Fibroblast of the conjunctiva (primary cell): ENCODE results near the gene DENND10.
"Not testable (repeated sequence)": the region's sequence is repeated elsewhere in the genome, so short reads cannot be mapped to it uniquely, and the experiment has no call there.

Experiments used
- DNase-seq: peaks from one replicate; pipeline ENCODE4 v3.0.0-alpha.2; 2010; ENCODE audit warnings: low read depth

DENND10 gene

DNA sequence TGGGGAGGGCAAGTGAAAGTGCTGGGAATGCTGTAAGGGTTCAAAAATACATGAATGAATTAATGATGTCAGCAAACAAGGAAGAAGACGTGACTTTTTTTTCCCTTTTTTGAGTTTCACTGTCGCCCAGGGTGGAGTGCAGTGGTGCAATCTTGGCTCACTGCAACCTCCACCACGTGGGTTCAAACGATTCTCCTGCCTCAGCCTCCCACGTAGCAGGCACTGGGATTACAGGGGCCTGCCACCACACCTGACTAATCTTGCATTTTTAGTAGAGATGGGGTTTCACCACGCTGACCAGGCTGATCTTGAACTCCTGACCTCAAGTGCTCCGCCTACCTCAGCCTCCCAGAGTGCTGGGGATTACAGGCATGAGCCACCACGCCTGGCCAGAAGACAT lies 30.0 kb downstream of the DENND10 start:
- no peak for DNase-seq

GRCh38 chr10:119135513-119135881 lies 31.6 kb downstream of the DENND10 start:
- DNase-seq, result peak; percentile 53

DNA sequence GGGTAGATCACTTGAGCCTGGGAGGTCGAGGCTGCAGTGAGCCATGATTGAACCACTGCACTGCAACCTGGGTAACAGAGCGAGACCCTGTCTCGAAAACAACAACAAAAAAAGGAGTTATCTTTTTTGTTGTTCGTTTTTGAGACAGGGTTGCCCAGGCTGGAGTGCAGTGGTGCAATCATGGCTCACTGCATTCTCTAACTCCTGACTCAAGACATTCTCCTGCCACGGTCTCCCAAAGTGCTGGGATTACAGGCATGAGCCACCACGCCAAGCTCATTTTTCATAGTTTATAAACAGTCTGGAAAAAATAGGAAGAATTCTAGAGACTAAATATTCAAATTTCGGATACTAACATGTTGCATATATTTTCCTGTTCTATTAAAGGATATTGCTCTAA lies 32.2 kb downstream of the DENND10 start:
- DNase-seq, result no peak

- not testable (repeated sequence) for DNase-seq
Measured at GRCh38 chr10:119137878-119138277, 34.0 kb downstream of the DENND10 start.

DNA sequence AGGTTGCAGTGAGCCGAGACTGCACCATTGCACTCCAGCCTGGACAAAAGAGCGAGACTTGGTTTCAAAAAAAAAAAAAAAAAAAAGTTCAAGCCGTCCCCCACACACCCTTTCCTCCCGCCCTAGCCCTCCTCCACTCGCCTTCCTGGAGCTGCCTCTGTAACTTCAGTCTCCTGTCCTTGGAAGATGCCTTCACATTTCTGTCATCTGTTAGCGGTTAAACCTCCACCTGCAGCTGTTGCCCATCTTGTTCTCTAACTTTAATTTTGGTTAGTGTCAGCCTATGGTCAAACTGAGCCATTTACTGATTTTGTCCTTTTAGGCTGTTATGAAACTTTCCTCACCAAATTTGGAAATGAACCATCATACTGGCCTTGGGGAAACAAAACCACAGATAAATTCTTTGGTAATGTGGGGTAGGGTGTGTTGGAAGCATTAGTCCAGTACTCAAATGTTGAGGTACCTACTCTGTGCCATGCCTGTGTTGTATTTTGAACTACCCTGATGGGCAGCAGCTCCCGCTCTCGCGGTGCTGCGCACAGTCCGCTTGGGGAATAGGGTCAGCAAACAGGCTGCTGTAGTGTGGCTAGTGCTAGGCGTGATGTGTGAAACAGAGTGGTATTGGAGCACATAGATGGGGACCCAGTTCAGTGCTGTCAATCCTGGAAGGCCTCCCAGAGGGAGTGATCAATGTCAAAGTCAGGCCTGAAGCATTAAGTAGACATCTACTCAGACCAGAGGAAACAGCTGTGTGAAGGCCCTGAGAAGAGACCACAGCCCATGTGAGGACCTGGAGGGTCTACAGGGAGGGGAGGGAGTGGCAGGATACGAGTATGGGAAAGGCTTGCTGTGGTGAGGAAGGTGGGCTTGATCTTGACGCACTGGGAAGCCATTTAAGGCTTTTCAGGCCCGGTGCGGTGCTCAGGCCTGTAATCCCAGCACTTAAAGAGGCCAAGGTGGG lies 34.7 kb downstream of the DENND10 start:
- DNase-seq, result no peak

DNA sequence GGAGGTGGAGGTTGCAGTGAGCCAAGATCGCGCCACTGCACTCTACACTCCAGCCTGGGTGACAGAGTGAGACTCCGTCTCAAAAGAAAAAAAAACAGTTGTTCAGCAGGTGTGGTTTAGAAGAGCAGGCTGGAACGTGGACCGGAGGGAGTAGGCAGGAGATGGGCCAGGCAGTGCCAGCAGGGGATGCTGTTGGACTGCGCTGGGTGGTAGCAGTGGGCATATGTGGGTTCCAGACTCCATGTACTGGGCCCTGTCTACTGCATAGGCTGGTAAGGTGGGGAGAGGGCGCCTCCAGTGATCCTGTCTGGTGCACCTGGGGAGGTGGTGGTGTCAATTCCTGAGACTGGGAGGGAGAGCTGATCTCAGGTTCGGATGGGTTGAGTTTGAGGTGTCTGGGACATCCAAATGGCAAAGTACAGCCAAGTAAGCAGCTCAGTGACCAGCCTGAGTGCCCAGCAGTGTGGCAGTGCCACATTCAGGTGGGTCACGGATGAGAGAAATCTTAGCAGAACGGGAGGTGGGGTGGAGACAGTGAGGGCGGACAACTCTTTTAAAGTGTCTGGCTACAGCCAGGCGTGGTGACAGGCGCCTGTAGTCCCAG lies 35.7 kb downstream of the DENND10 start:
- no peak for DNase-seq

- DNase-seq, result no peak
Measured at GRCh38 chr10:119140603-119141245, 36.8 kb downstream of the DENND10 start.

GRCh38 chr10:119143657-119144056 lies 39.7 kb downstream of the DENND10 start:
- DNase-seq, result no peak

DNA sequence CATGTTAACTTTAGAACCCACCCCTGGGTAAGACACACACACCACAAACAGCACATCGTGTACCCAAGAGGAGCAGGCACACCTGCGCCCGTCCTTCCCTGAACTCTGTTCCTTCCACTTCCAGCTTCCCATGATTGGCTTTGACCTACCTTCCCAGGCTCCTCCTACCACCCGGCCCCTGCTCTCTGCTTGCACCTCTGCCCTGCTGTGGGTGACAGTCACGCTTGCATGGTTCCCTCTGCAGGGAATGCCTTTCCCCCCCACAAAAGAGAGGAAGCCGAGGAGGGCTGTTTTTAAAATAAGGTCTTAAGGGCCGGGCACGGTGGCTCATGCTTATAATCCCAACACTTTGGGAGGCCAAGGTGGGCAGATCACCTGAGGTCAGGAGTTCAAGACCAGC lies 45.2 kb downstream of the DENND10 start:
- no peak for DNase-seq

DNA sequence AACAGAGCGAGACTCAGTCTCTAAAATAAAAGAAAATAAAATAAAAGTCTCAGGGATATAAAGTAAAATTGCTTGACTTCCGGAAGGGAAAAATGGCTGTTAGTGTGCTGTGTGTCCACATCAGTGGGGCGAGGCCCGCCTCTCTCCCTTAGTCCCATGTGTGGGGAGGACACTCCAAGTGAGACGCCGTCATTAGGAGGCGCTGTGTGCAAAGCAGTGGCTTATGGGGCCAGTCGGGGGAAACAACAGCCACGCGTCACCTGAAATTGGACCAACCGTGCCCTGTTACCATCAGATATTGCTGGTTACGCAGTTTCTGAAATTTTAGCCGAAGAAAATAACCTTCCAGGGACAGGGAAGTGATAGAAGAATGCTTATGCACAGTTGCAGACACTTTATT lies 45.8 kb downstream of the DENND10 start:
- no peak for DNase-seq

DNA sequence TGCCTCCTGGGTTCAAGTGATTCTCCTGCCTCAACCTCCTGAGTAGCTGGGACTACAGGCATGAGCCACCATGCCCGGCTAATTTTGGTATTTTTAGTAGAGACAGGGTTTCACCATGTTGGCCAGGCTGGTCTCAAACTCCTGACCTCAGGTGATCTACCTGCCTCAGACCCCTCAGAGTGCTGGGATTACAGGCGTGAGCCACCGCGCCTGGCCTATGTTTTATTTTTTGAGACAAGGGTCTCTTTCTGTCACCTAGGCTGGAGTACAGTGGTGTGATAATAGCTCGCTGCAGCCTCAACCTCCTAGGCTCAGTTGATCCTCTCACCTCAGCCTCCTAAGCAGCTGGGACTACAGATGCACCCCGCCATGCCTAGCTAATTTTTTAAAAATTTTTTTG lies 47.7 kb downstream of the DENND10 start:
- not testable (repeated sequence) for DNase-seq

DNA sequence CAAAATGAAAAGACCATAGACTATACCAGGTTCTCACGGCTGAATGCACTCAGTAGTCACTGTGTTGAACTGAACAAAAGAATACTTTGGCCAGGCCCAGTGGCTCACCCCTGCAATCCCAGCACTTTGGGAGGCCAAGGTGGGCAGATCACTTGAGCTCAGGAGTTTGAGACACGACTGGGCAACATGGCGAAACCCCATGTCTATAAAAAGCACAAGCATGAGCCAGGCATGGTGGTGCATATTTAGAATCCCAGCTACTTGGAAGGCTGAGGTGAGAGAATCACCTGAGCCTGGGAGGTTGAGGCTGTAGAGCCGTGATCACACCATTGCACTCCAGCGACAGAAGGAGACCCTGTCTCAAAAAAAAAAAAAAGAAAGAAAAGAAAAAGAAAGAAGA lies 49.1 kb downstream of the DENND10 start:
- DNase-seq, result no peak

DNA sequence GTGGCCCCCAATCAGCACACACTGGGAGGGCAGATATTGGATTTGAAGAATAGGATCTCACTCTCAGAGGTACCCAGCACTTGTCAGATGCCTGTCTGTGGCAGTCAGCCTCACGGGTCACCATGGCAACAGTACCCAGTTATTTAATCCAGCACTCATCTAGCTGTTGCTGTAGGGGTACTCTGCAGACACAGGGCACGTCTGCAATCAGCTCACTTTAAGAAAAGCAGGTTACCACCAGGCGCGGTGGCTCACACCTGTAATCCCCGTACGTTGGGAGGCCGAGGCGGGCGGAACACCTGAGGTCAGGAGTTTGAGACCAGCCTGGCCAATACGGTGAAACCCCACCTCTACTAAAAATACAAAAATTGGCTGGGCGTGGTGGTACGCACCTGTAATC lies 49.7 kb downstream of the DENND10 start:
- DNase-seq, result no peak

DNA sequence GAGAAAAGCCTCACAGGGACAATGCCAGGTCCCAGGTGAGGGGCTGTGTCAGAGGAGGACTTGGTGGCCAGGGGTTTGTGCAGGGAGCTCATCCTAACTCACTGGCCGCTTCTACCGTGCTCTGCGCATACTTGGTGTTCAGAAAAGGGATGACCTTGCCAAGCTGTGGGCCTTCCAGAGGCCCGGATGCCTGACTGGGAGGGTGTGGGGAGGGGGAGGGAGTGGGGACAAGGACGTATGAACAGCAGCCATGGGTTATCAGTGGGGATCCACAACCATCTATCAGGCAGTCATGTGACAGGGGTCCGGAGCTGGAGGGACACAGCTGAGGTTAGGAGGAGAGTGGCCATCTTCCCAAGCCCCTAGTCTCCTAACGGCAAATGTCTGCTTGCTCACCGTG lies 55.4 kb downstream of the DENND10 start:
- DNase-seq, result no peak

DNA sequence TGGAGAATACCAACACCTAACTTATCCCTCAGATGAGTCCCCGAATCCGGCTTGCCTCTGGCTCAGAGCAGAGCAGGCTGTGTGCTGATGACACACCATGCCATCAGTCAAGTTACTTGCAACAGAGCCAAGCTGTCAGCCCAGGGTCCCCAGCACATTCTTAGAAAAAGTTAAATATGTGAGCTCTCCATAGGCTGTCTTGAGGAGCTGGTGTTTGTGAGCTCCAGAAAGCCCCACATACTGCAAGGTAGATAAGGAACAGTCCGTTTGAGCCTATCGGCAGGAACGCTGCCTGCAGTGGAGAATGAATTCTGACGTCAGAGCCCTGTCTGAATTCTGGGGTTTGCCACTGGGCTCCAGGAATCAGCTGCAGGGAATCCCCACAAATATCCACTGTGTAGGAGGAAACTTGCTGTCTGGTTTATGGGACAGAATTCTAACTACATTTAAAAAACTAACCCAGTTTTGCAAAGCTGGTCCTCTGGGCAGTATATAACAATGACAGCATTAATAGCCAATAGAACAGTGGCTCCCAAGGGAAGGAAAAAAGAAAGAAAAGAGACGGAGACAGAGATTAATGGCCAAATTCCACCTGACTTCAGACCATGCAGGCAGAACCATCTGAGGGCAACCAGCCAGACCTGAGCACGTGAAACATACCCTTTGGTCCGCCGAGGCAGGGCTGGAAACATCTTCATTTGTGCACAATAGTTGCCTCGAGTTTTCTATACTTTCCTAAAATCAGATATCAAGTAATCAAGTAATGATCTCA lies 58.0 kb downstream of the DENND10 start:
- no peak for DNase-seq

GRCh38 chr10:119162452-119163092 lies 58.7 kb downstream of the DENND10 start:
- DNase-seq, result no peak

DNA sequence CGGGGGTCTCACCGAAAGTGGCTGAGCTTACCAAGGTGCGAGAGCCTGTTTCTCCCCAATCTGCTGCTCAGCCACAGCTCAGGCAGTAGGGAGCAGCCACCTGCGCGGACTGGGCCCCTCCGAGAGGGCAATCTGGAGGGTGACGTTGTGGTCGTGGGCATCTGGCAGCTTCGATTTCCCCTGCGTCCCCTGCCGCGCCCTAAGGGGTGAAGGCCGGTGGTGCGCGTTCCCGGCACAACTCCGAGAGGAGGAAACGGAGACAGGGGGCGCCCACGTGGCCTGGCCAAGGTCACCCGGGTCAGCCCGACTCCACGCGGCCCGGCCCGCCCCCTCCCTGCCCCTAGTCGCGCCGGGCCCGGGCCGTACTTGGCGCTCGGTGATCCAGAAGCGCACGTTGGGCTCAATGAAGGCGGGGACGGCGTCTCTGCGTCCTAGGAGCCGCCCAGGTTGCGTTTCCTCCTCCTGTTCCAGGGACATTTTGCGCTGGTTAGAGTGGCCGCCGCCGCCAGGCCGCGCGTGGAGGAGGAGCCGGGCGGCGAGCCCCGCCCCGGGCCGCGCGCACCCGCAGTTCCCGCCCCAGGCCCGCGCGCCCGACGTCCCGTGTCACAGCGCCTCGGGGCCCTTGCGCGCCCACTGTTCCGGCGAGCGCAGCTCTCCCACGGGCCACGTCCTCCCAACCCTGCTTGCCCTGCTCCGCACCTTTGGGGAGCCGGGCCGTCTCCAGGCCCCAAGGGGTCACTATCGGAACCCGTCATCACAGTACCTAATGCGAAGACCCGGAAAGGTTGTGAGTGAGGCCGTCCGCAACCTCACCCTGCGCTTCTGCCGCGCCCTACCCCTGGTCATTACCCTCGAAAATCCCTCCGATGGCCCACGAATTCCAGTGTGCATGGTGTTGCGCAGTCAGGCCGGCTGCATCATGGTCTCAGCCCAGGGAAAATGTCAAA lies 61.5 kb downstream of the DENND10 start, which contains the start of gene SFXN4:
Gene SFXN4, minus strand, starts transcription at position 544 of the 947 bp plus-strand sequence. Its CDS starts 67 bp downstream, at position 477.
- DNase-seq, result no peak

DNA sequence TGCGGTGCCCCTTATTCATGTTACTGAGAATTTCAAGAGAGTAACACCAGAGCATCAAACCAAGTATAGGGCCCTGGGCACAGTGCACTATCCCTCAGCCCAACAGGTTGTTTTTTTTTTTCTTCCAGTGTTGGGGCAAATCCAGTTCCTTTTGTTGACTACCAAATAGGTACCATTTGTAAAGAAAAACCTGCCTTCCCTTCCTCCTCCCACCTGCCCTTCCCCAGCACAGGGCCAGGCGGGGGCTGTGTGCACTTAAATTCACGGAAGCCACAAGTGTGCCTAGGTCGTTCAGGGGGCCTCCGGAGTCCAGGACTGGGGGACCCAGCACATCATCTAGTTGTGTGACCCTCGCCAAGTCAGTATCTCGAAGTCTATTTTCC lies 62.2 kb downstream of the DENND10 start:
- no peak for DNase-seq

- DNase-seq, result no peak
Measured at GRCh38 chr10:119166564-119166963, 62.7 kb downstream of the DENND10 start.

DNA sequence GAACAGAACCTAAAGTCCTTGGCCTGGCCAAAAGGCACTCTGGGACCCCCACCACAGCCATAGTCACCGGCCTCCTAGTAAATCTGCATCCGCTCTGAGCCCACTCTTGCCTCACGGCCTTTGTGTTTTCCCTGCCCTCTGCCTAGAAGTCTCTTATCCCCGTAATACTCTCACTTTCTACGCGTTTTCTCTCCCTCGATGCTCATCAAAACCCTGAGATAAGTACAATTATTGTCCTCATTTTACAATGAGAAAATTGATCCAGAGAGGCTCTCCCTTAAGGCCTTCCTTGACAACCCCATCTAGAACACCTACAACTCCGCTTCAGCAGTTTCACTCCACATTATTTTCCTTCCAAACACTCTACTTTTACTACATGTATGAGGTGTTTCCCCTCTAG lies 63.1 kb downstream of the DENND10 start:
- DNase-seq, result no peak

- no peak for DNase-seq
Measured at GRCh38 chr10:119174109-119174508, 70.2 kb downstream of the DENND10 start.
